ENCODE data around the gene FAM20A. TPM values are rescaled to one million over a fixed set of nuclear protein-coding genes. Genes with fewer than 3 reads are reported as not detected.

FAM20A gene
- total and polyA plus RNA-seq, 2 of the 8 experiments (the other 6 are each of a cell fraction or from before 2014, with no cell fraction given), result 3.6 to 11.9 TPM

DNA sequence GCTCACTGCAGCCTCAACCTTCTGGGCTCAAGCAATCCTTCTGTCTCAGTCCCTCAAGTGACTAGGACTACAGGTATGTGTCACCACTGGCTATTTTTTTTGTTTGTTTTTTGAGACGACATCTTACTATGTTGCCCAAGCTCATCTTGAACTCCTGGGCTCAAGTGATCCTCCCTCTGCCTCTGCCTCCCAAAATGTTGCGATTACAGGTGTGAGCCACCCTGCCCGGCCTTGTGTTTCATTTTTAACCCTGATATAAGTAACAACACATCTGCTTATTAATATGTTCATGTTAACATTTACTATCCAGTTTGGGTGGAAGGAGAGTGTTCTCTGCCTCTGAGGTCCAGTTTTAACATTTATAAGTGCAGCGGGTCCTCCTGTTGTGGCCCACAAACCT lies 3.1 kb downstream of the FAM20A start (continued):
- TF ChIP-seq, protein P1, sequence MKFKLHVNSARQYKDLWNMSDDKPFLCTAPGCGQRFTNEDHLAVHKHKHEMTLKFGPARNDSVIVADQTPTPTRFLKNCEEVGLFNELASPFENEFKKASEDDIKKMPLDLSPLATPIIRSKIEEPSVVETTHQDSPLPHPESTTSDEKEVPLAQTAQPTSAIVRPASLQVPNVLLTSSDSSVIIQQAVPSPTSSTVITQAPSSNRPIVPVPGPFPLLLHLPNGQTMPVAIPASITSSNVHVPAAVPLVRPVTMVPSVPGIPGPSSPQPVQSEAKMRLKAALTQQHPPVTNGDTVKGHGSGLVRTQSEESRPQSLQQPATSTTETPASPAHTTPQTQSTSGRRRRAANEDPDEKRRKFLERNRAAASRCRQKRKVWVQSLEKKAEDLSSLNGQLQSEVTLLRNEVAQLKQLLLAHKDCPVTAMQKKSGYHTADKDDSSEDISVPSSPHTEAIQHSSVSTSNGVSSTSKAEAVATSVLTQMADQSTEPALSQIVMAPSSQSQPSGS (IDR thresholded peaks at IDR 0.05; ENCODE audit: low read length), result no peak
- no peak for TF ChIP-seq CBX8 (IDR thresholded peaks at IDR 0.05; ENCODE audit: borderline replicate concordance, low read depth, low read length)
- TF ChIP-seq EZH2 (IDR thresholded peaks at IDR 0.05; ENCODE audit: low read depth, low read length, severe bottlenecking), result no peak
- no peak for TF ChIP-seq EP300 (IDR thresholded peaks at IDR 0.05; ENCODE audit: borderline replicate concordance in 1 of 2, low read depth in 2 of 2, low read length in 2 of 2)
